Left ventricle myocardium inferior (tissue), 1 donor: ENCODE results near the gene REM2. TPM values are rescaled to one million over a fixed set of nuclear protein-coding genes. Genes with fewer than 3 reads are reported as not detected.
"Not testable (repeated sequence)": the region's sequence is repeated elsewhere in the genome, so short reads cannot be mapped to it uniquely, and the experiment has no call there.

Experiments
- DNase-seq: peaks from one replicate; pipeline ENCODE4 v3.0.0-alpha.2; 2020
- H3K27ac ChIP-seq: fragments of 200-600 bp; replicated peaks from 2 replicates; pipeline ENCODE4 v1.8.0; 2021
- H3K27me3 ChIP-seq: fragments of 200-600 bp; 2 replicates; pipeline ENCODE4 v1.8.0; 2021; ENCODE audit warnings: low read depth
- H3K36me3 ChIP-seq: fragments of 200-600 bp; 2 replicates; pipeline ENCODE4 v1.8.0; 2021
- H3K4me1 ChIP-seq: fragments of 200-600 bp; 2 replicates; pipeline ENCODE4 v1.8.0; 2021
- H3K4me3 ChIP-seq: fragments of 200-600 bp; 2 replicates; pipeline ENCODE4 v1.8.0; 2021; ENCODE audit warnings: mild to moderate bottlenecking, moderate library complexity
- H3K9me3 ChIP-seq: fragments of 200-600 bp; replicated peaks from 2 replicates; pipeline ENCODE4 v1.8.0; 2021
- CTCF ChIP-seq: fragments of 200-600 bp; IDR thresholded peaks from 2 replicates; pipeline ENCODE4 v1.8.0; 2021; ENCODE audit warnings: antibody characterized with exemption, mild to moderate bottlenecking, borderline replicate concordance
- intact Hi-C: fragments of 100-400 bp; cut with micrococcal nuclease; formaldehyde crosslinking; loops from one replicate; pipeline ENCODE4 v1.11.0; 2022
- total RNA-seq: library from RNA; stranded (reverse); fragmentation: NEBNext Ultra II Directional; extraction: Animal tissue kit (Norgen Biotek cat#: 25700); gene quantifications from one replicate; pipeline ENCODE4 v1.2.1, GENCODE V29; 2021
- donor health status: DM: no; HTN: yes; CAD: no; lungs with severe emphysema.

The REM2 gene
- total RNA-seq, 1 donor from 2014 or later, result not detected

- Histone ChIP-seq H3K27ac (peak overlapping the region; percentile 88), H3K27me3 (no peaks in the 10 kb centered on the region), H3K9me3 (no peaks in the 10 kb centered on the region), H3K4me3 (no peak overlapping the region), H3K36me3 (peaks cover 5% of the 10 kb centered on the region), H3K4me1 (peaks cover 68% of the 10 kb centered on the region)
- peak; percentile 91 for DNase-seq
- no peak for TF ChIP-seq CTCF
- intact Hi-C loops, result loop anchor here (5.0 to 10.0 kb wide), 2 partner anchors 34 to 286 kb away; partner anchors contain the start of gene SLC7A7
Measured at GRCh38 chr14:22850944-22851764, 31.9 kb upstream of the REM2 start.

GRCh38 chr14:22852178-22852577 is 30.8 kb upstream of the REM2 start:
- H3K4me3 ChIP-seq, H3K36me3 ChIP-seq, H3K9me3 ChIP-seq, DNase-seq, H3K27me3 ChIP-seq: not testable (repeated sequence)
- Histone ChIP-seq H3K4me1 (peaks cover 58% of the 10 kb centered on the region), H3K27ac (peak overlapping the region; percentile 88)
- intact Hi-C loops, result loop anchor here (5.0 to 10.0 kb wide), 2 partner anchors 35 to 287 kb away; partner anchors contain the start of gene SLC7A7

- TF ChIP-seq CTCF, result no peak
- Histone ChIP-seq H3K9me3 (peaks cover 8% of the 10 kb centered on the region), H3K27ac (no peak overlapping the region), H3K36me3 (no peaks in the 10 kb centered on the region), H3K4me1 (peaks cover 54% of the 10 kb centered on the region), H3K27me3 (no peaks in the 10 kb centered on the region), H3K4me3 (no peak overlapping the region)
- intact Hi-C loops, result loop anchor here (5.0 to 10.0 kb wide), 2 partner anchors 35 to 288 kb away; partner anchors contain the start of gene SLC7A7
- no peak for DNase-seq
Measured at GRCh38 chr14:22852599-22852939, 30.5 kb upstream of the REM2 start.

GRCh38 chr14:22852940-22853767 is 29.9 kb upstream of the REM2 start:
- peaks cover 8% of the 10 kb centered on the region for H3K9me3 ChIP-seq
- intact Hi-C loops, result loop anchor here (5.0 to 10.0 kb wide), 2 partner anchors 36 to 288 kb away; partner anchors contain the start of gene SLC7A7
- peak overlapping the region; percentile 68 for H3K4me3 ChIP-seq
- no peaks in the 10 kb centered on the region for H3K27me3 ChIP-seq
- peak; percentile 90 for DNase-seq
- peak; percentile 87 for TF ChIP-seq CTCF
- no peaks in the 10 kb centered on the region for H3K36me3 ChIP-seq
- peaks cover 48% of the 10 kb centered on the region for H3K4me1 ChIP-seq
- peak overlapping the region; percentile 44 for H3K27ac ChIP-seq

GRCh38 chr14:22854296-22854695 is 28.7 kb upstream of the REM2 start:
- not testable (repeated sequence) for DNase-seq, H3K9me3 ChIP-seq, H3K36me3 ChIP-seq, H3K4me3 ChIP-seq, H3K27me3 ChIP-seq, H3K27ac ChIP-seq
- H3K4me1 ChIP-seq, result peaks cover 36% of the 10 kb centered on the region
- intact Hi-C loops, result loop anchor here (5.0 to 10.0 kb wide), 2 partner anchors 37 to 289 kb away; partner anchors contain the start of gene SLC7A7

GRCh38 chr14:22854963-22855724 is 27.9 kb upstream of the REM2 start:
- H3K27me3 ChIP-seq, result no peaks in the 10 kb centered on the region
- H3K36me3 ChIP-seq, result no peaks in the 10 kb centered on the region
- intact Hi-C loops, result loop anchor here (5.0 to 10.0 kb wide), 2 partner anchors 38 to 290 kb away; partner anchors contain the start of gene SLC7A7
- H3K27ac ChIP-seq, result no peak overlapping the region
- H3K4me1 ChIP-seq, result peaks cover 28% of the 10 kb centered on the region
- peaks cover 8% of the 10 kb centered on the region for H3K9me3 ChIP-seq
- no peak for TF ChIP-seq CTCF
- H3K4me3 ChIP-seq, result no peak overlapping the region
- DNase-seq, result no peak
